Measurements from ENCODE around the gene CCDC146.
A peak's percentile ranks its signal among the peaks of the same experiment; 100 is the strongest.

Gene CCDC146

DNA sequence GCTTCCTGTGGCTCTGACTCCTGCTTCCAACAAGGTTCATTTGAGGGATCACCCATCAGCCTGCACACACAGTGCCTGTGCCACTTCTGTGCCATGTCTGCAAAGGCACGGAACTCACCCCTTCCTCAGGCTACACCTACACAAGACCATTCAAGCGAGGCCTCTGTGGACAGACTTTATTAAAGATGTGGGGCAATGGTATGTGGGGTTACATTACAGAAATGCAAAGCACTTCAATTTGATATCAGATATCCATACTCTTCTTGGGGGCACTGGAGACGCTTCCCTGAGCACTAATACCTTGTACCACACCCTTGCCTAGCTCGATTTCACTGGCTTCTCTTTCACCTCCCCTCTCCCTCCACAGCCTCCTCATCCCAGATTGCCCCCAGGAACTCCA, 161.6 kb downstream of the CCDC146 start:
- no peak for ATAC-seq (ENCODE audit: low read depth)
- Mint-ChIP-seq H3K4me3 (no peak overlapping the region), H3K9me3 (peaks cover 4% of the 10 kb centered on the region), H3K4me1 (peaks cover 9% of the 10 kb centered on the region), H3K27me3 (no peaks in the 10 kb centered on the region), H3K36me3 (peaks cover 16% of the 10 kb centered on the region), H3K27ac (no peak overlapping the region)
- DNase-seq (ENCODE audit: low spot score in 2 of 2): no peak

DNA sequence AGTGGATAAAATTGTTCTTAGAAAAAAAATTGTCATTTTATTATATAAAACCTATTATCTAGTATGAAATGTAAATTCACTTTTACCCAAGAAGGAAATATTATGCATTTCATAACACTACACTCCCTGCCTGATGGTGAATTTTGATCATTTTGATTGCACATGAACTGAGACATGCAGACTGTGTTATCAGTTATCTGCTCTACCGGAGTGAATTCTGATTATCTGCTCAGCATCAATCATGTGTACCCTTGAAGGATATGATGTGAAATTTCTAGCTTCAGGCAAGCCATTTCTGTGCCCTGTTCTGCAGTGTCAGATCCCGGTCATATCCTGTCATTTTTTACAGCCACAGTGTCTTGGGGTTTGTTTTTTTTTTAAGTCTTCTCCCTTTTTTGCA, 162.2 kb downstream of the CCDC146 start:
- no peaks in the 10 kb centered on the region for H3K27me3 Mint-ChIP-seq
- DNase-seq (ENCODE audit: low spot score in 2 of 2) (no peak), ATAC-seq (ENCODE audit: low read depth) (no peak)
- H3K27ac Mint-ChIP-seq: no peak overlapping the region
- H3K9me3 Mint-ChIP-seq: peaks cover 8% of the 10 kb centered on the region
- peaks cover 21% of the 10 kb centered on the region for H3K36me3 Mint-ChIP-seq
- peaks cover 13% of the 10 kb centered on the region for H3K4me1 Mint-ChIP-seq
- H3K4me3 Mint-ChIP-seq: no peak overlapping the region

GRCh38 chr7:77288676-77289320, 166.4 kb downstream of the CCDC146 start:
- H3K4me1 Mint-ChIP-seq: peaks cover 8% of the 10 kb centered on the region
- H3K36me3 Mint-ChIP-seq: peaks cover 23% of the 10 kb centered on the region
- no peaks in the 10 kb centered on the region for H3K27me3 Mint-ChIP-seq
- peaks cover 9% of the 10 kb centered on the region for H3K9me3 Mint-ChIP-seq
- no peak for DNase-seq (ENCODE audit: low spot score in 2 of 2)
- peak overlapping the region; percentile 87 for H3K27ac Mint-ChIP-seq
- ATAC-seq (ENCODE audit: low read depth): no peak
- no peak overlapping the region for H3K4me3 Mint-ChIP-seq

DNA sequence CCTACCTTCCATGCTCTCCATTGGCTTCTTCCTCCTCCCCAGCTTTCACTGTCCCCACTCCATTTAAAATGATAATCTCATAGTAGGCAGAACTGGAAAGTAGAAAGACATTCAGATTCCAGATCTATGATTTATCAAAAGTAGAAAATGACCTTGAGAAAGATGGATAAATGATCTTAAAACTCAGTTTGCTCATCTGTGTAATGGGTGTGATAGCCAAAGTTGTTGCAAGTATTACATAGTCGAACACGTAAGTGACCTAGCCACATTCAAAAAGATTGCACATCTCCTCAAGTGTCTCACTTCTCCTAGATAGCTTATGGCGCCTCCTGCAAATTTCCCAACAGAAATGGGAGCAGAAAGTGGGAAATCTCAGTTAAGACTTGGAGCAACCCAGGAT, 167.0 kb downstream of the CCDC146 start:
- H3K36me3 Mint-ChIP-seq: peaks cover 23% of the 10 kb centered on the region

GRCh38 chr7:77290425-77290824, 168.0 kb downstream of the CCDC146 start:
- Mint-ChIP-seq H3K4me3 (no peak overlapping the region), H3K36me3 (peaks cover 22% of the 10 kb centered on the region), H3K9me3 (peaks cover 8% of the 10 kb centered on the region), H3K4me1 (peaks cover 8% of the 10 kb centered on the region), H3K27me3 (no peaks in the 10 kb centered on the region), H3K27ac (no peak overlapping the region)
- no peak for DNase-seq (ENCODE audit: low spot score in 2 of 2)
- no peak for ATAC-seq (ENCODE audit: low read depth)

More for the DNA sequence above, 167.0 kb downstream of the CCDC146 start:
- DNase-seq (ENCODE audit: low spot score in 2 of 2) (no peak), ATAC-seq (ENCODE audit: low read depth) (no peak)
- peaks cover 9% of the 10 kb centered on the region for H3K9me3 Mint-ChIP-seq
- no peaks in the 10 kb centered on the region for H3K27me3 Mint-ChIP-seq
- H3K4me1 Mint-ChIP-seq: peaks cover 8% of the 10 kb centered on the region
- no peak overlapping the region for H3K4me3 Mint-ChIP-seq
- H3K27ac Mint-ChIP-seq: peak overlapping the region; percentile 87

- no peaks in the 10 kb centered on the region for H3K27me3 Mint-ChIP-seq
- H3K4me3 Mint-ChIP-seq: no peak overlapping the region
- H3K9me3 Mint-ChIP-seq: peaks cover 19% of the 10 kb centered on the region
- ATAC-seq (ENCODE audit: low read depth) (no peak), DNase-seq (ENCODE audit: low spot score in 2 of 2) (no peak)
- H3K27ac Mint-ChIP-seq: no peak overlapping the region
- peaks cover 8% of the 10 kb centered on the region for H3K4me1 Mint-ChIP-seq
- peaks cover 31% of the 10 kb centered on the region for H3K36me3 Mint-ChIP-seq
These were observed 170.6 kb downstream of the CCDC146 start for GRCh38 chr7:77293046-77293445.

DNA sequence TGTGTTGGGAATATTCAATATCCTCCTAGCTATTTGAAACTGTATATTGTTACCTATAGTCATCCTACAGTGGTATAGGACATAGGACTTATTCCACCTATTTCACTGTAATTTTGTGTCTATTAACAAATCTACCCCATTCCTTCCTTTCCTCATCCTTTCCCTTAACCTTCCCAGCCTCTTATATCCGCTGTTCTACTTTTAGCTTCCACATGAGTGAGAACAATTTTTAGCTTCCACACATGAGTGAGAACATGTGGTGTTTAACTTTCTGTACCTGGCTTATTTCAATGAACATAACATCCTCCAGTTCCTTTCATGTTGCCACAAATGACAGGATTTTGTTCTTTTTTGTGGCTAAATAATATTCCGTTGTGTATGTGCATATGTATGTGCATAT, 173.1 kb downstream of the CCDC146 start:
- H3K9me3 Mint-ChIP-seq: peaks cover 24% of the 10 kb centered on the region
- H3K4me3 Mint-ChIP-seq: no peak overlapping the region
- H3K4me1 Mint-ChIP-seq: no peaks in the 10 kb centered on the region
- DNase-seq (ENCODE audit: low spot score in 2 of 2) (no peak), ATAC-seq (ENCODE audit: low read depth) (no peak)
- H3K27ac Mint-ChIP-seq: no peak overlapping the region
- peaks cover 31% of the 10 kb centered on the region for H3K36me3 Mint-ChIP-seq
- no peaks in the 10 kb centered on the region for H3K27me3 Mint-ChIP-seq

GRCh38 chr7:77306231-77307067, 184.0 kb downstream of the CCDC146 start:
- peaks cover 53% of the 10 kb centered on the region for H3K36me3 Mint-ChIP-seq

GRCh38 chr7:77308792-77309191, 186.4 kb downstream of the CCDC146 start:
- Mint-ChIP-seq H3K4me3 (no peak overlapping the region), H3K27ac (no peak overlapping the region), H3K9me3 (peaks cover 11% of the 10 kb centered on the region), H3K27me3 (no peaks in the 10 kb centered on the region), H3K4me1 (no peaks in the 10 kb centered on the region), H3K36me3 (peaks cover 50% of the 10 kb centered on the region)
- DNase-seq (ENCODE audit: low spot score in 2 of 2) (no peak), ATAC-seq (ENCODE audit: low read depth) (no peak)

More at GRCh38 chr7:77306231-77307067, 184.0 kb downstream of the CCDC146 start:
- Mint-ChIP-seq H3K9me3 (peaks cover 22% of the 10 kb centered on the region), H3K27ac (no peak overlapping the region), H3K4me3 (no peak overlapping the region), H3K27me3 (no peaks in the 10 kb centered on the region), H3K4me1 (no peaks in the 10 kb centered on the region)
- no peak for ATAC-seq (ENCODE audit: low read depth)
- no peak for DNase-seq (ENCODE audit: low spot score in 2 of 2)

DNA sequence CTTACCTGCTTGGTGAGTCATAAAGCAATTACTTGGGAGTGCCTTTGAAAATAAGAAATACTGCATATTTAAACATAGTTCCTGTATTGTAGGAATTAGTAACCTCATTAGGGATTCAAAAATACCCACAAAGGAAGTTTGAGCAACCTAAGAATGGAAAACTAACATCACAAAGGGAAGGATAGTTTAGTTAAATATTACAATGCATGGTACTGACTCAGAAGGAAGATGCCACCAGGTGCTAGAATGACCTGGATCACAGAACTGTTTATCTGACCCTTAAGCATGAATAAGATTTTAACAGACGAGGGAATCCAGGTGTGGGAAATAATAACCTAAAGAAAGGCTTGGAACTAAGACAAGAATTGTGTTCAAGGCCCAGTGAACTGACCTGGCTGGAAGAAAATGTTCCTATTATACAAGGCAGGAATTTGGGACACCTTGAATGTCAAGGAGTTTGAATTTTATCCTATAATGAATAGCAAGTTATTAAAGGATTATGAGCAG, 187.4 kb downstream of the CCDC146 start:
- ATAC-seq (ENCODE audit: low read depth) (no peak), DNase-seq (ENCODE audit: low spot score in 2 of 2) (no peak)
- no peak overlapping the region for H3K4me3 Mint-ChIP-seq
- peaks cover 11% of the 10 kb centered on the region for H3K9me3 Mint-ChIP-seq
- H3K27me3 Mint-ChIP-seq: no peaks in the 10 kb centered on the region
- no peaks in the 10 kb centered on the region for H3K4me1 Mint-ChIP-seq
- H3K36me3 Mint-ChIP-seq: peaks cover 52% of the 10 kb centered on the region
- H3K27ac Mint-ChIP-seq: peak overlapping the region; percentile 32

DNA sequence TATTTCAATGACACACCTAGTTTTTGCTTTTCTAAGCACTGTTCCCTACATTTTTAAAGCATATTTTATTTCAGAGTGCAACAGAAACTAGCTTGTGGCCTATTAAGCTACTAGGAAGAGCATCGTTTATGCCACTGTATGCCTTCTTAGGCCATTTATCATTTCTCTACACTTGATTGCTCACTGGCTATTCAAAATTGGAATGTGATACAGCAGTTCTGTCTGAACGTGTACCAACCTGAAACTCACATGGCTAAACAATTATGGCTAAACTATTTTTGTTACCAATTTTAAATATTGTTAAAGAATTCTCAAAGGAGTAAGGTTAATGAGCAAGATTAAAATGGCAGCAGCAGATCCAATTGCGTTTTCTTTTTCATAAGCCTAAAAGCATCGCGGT, 188.6 kb downstream of the CCDC146 start:
- H3K27ac Mint-ChIP-seq: no peak overlapping the region
- peaks cover 52% of the 10 kb centered on the region for H3K36me3 Mint-ChIP-seq

DNA sequence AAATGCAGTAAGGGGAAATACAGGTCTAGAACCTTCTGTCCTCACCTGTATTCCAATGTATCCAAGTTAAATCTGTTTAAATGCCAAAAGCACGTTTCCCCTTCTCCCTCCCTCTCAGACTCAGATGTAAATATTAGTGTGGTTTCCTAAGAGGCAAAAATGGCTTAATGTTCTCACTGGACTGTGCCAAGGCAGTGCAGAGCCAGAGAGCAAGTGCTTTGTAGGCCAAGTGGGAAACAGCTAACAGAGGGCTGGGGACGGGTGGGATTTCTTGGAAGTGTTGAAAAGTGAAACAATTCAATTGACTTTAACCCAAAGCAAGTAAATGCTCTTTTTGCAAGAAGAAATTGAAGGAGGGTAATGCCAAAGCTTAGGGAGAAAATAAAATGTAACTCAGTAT, 190.7 kb downstream of the CCDC146 start:
- ATAC-seq (ENCODE audit: low read depth) (no peak), DNase-seq (ENCODE audit: low spot score in 2 of 2) (no peak)
- peaks cover 5% of the 10 kb centered on the region for H3K4me1 Mint-ChIP-seq
- H3K27me3 Mint-ChIP-seq: no peaks in the 10 kb centered on the region
- H3K9me3 Mint-ChIP-seq: no peaks in the 10 kb centered on the region
- no peak overlapping the region for H3K4me3 Mint-ChIP-seq
- H3K36me3 Mint-ChIP-seq: peaks cover 56% of the 10 kb centered on the region
- H3K27ac Mint-ChIP-seq: no peak overlapping the region

More for the DNA sequence above, 188.6 kb downstream of the CCDC146 start:
- no peaks in the 10 kb centered on the region for H3K27me3 Mint-ChIP-seq
- no peak for DNase-seq (ENCODE audit: low spot score in 2 of 2)
- ATAC-seq (ENCODE audit: low read depth): no peak
- H3K4me1 Mint-ChIP-seq: no peaks in the 10 kb centered on the region
- peaks cover 6% of the 10 kb centered on the region for H3K9me3 Mint-ChIP-seq
- no peak overlapping the region for H3K4me3 Mint-ChIP-seq

GRCh38 chr7:77313876-77314480, 191.6 kb downstream of the CCDC146 start:
- peaks cover 5% of the 10 kb centered on the region for H3K4me1 Mint-ChIP-seq
- no peaks in the 10 kb centered on the region for H3K9me3 Mint-ChIP-seq
- H3K27ac Mint-ChIP-seq: no peak overlapping the region
- no peak overlapping the region for H3K4me3 Mint-ChIP-seq
- no peak for DNase-seq (ENCODE audit: low spot score in 2 of 2)
- H3K36me3 Mint-ChIP-seq: peaks cover 57% of the 10 kb centered on the region
- ATAC-seq (ENCODE audit: low read depth): no peak
- no peaks in the 10 kb centered on the region for H3K27me3 Mint-ChIP-seq

DNA sequence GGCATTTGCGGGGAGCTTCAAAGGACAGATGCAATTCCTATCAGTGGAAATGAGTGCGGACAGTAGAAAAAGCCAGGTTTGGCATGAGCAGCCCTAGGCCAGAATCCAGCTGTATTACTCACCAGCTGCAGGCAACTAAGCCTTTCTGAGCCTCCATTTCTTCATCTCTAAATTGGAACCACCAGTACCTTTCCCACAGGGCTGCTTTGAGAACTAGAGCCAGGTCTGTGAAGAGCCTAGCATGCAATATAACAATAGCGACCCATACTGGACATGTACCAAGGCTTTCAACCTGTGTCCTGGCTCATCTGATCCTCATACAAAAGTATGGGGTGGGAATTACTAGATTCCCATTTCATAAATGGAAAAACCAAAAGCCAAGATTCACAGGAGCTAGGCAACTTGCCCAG, 192.8 kb downstream of the CCDC146 start:
- Mint-ChIP-seq H3K9me3 (no peaks in the 10 kb centered on the region), H3K4me3 (no peak overlapping the region), H3K27me3 (no peaks in the 10 kb centered on the region), H3K27ac (peak overlapping the region; percentile 26), H3K4me1 (peaks cover 5% of the 10 kb centered on the region), H3K36me3 (peaks cover 59% of the 10 kb centered on the region)
- DNase-seq (ENCODE audit: low spot score in 2 of 2) (no peak), ATAC-seq (ENCODE audit: low read depth) (no peak)

Measured in memory B cell (primary cell).